HG03575 (cell line): Measurements from ENCODE around the gene PPP2R5D.

ENCODE experiments used
- ATAC-seq: cut with Tn5 transposase; IDR thresholded peaks from one replicate; pipeline ENCODE4 v1.9.1; 2021; ENCODE audit not compliant: unreplicated experiment, insufficient number of reproducible peaks, low FRiP score; ENCODE audit errors: extremely low read depth

The PPP2R5D gene

GRCh38 chr6:42962502-42963178, 21.7 kb upstream of the PPP2R5D start:
- no peak for ATAC-seq

- no peak for ATAC-seq
Observed at GRCh38 chr6:42963179-42963854, 21.1 kb upstream of the PPP2R5D start.

GRCh38 chr6:42963855-42964605, 20.3 kb upstream of the PPP2R5D start:
- no peak for ATAC-seq

- no peak for ATAC-seq
Observed at GRCh38 chr6:42966571-42966970, 17.8 kb upstream of the PPP2R5D start.

GRCh38 chr6:42967228-42967627, 17.1 kb upstream of the PPP2R5D start:
- ATAC-seq, result no peak

GRCh38 chr6:42968126-42968701, 16.2 kb upstream of the PPP2R5D start:
- no peak for ATAC-seq

GRCh38 chr6:42968783-42969182, 15.6 kb upstream of the PPP2R5D start:
- no peak for ATAC-seq

GRCh38 chr6:42969431-42969830, 14.9 kb upstream of the PPP2R5D start:
- no peak for ATAC-seq

GRCh38 chr6:42969934-42970333, 14.4 kb upstream of the PPP2R5D start:
- no peak for ATAC-seq

- ATAC-seq, result no peak
Observed at GRCh38 chr6:42970871-42971612, 13.3 kb upstream of the PPP2R5D start.

GRCh38 chr6:42971746-42972327, 12.5 kb upstream of the PPP2R5D start:
- no peak for ATAC-seq

GRCh38 chr6:42973926-42974325, 10.4 kb upstream of the PPP2R5D start:
- ATAC-seq, result no peak

GRCh38 chr6:42974919-42975505, 9.4 kb upstream of the PPP2R5D start:
- ATAC-seq, result no peak

GRCh38 chr6:42978487-42978838, 5.9 kb upstream of the PPP2R5D start:
- ATAC-seq, result no peak

- ATAC-seq, result peak; percentile 67
Observed at GRCh38 chr6:42978839-42979522, 5.4 kb upstream of the PPP2R5D start, which contains the start of gene PEX6. Gene PEX6, minus strand, starts transcription at chr6:42979181. Its CDS starts 31 bp downstream, at chr6:42979150.

GRCh38 chr6:42979523-42980177, 4.7 kb upstream of the PPP2R5D start:
- peak; percentile 2 for ATAC-seq

GRCh38 chr6:42981836-42982235, 2.5 kb upstream of the PPP2R5D start:
- ATAC-seq, result no peak
